Panc1 (cell line): ENCODE results near the gene ZDHHC14.

Source experiments
- POLR2AphosphoS5 ChIP-seq: IDR thresholded peaks from 2 replicates; pipeline ENCODE4 v1.6.1; 2012; ENCODE audit warnings: mild to moderate bottlenecking, low read depth, low read length, moderate library complexity
- TF ChIP-seq, protein P1 (sequence below): fragments of 450-650 bp; IDR thresholded peaks from 2 replicates; pipeline ENCODE4 v1.5.1; 2017; ENCODE audit warnings: mild to moderate bottlenecking

DNA sequence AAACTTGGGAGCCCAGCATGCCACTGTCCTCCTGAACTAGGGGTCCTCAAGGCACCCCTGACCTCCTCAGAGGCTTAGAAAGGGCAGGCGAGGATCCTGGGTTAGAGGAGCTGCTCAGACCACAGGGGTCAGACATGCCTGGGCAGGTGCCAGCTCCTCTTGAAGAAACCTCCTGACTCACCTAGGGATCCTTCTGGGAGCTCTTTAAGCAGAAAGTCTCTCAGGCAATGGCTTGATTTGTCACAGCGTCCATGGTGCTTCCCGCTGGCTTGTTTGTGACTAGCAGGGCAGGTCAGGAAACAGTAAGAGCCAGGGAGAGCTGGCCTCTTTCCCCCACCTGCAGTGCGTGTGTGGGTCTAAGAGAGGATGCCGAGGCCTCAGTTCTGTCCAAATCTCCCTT, 267.6 kb downstream of the ZDHHC14 start:
- TF ChIP-seq, protein P1, sequence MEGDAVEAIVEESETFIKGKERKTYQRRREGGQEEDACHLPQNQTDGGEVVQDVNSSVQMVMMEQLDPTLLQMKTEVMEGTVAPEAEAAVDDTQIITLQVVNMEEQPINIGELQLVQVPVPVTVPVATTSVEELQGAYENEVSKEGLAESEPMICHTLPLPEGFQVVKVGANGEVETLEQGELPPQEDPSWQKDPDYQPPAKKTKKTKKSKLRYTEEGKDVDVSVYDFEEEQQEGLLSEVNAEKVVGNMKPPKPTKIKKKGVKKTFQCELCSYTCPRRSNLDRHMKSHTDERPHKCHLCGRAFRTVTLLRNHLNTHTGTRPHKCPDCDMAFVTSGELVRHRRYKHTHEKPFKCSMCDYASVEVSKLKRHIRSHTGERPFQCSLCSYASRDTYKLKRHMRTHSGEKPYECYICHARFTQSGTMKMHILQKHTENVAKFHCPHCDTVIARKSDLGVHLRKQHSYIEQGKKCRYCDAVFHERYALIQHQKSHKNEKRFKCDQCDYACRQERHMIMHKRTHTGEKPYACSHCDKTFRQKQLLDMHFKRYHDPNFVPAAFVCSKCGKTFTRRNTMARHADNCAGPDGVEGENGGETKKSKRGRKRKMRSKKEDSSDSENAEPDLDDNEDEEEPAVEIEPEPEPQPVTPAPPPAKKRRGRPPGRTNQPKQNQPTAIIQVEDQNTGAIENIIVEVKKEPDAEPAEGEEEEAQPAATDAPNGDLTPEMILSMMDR, result no peak
- no peak for TF ChIP-seq POLR2AphosphoS5
